HG02798 (cell line): Measurements from ENCODE around the gene ADAMTS6.
"Not testable (repeated sequence)": the region's sequence is repeated elsewhere in the genome, so short reads cannot be mapped to it uniquely, and the experiment has no call there.

Source experiments
- ATAC-seq: cut with Tn5 transposase; IDR thresholded peaks from one replicate; pipeline ENCODE4 v1.9.1; 2021; ENCODE audit warnings: mild to moderate bottlenecking; ENCODE audit not compliant: unreplicated experiment, poor library complexity

The ADAMTS6 gene

GRCh38 chr5:65481635-65482295, at the start of gene ADAMTS6:
Gene ADAMTS6, minus strand, starts transcription at chr5:65481920. Its CDS starts 8,247 bp downstream, at chr5:65473673.
- peak; percentile 90 for ATAC-seq

GRCh38 chr5:65530904-65531303, 49.2 kb upstream of the ADAMTS6 start:
- ATAC-seq: no peak

- ATAC-seq: no peak
Observed at GRCh38 chr5:65525726-65526125, 44.0 kb upstream of the ADAMTS6 start.

- ATAC-seq: no peak
Observed at GRCh38 chr5:65512170-65512937, 30.6 kb upstream of the ADAMTS6 start.

- no peak for ATAC-seq
Observed at GRCh38 chr5:65508978-65509377, 27.3 kb upstream of the ADAMTS6 start.

- no peak for ATAC-seq
Observed at GRCh38 chr5:65506961-65507360, 25.2 kb upstream of the ADAMTS6 start.

GRCh38 chr5:65489119-65489518, 7.4 kb upstream of the ADAMTS6 start:
- no peak for ATAC-seq

GRCh38 chr5:65488038-65488687, 6.4 kb upstream of the ADAMTS6 start:
- not testable (repeated sequence) for ATAC-seq

- not testable (repeated sequence) for ATAC-seq
Observed at GRCh38 chr5:65486803-65487202, 5.1 kb upstream of the ADAMTS6 start.

GRCh38 chr5:65485405-65485804, 3.7 kb upstream of the ADAMTS6 start:
- ATAC-seq: no peak

GRCh38 chr5:65483546-65484346, 2.0 kb upstream of the ADAMTS6 start:
- ATAC-seq: peak; percentile 56

GRCh38 chr5:65482736-65483545, 1.2 kb upstream of the ADAMTS6 start:
- no peak for ATAC-seq

- ATAC-seq: peak; percentile 9
Observed at GRCh38 chr5:65482296-65482735, 596 bp upstream of the ADAMTS6 start.

GRCh38 chr5:65481171-65481581, 544 bp downstream of the ADAMTS6 start:
- ATAC-seq: peak; percentile 25

GRCh38 chr5:65480306-65480865, 1.3 kb downstream of the ADAMTS6 start:
- no peak for ATAC-seq

- no peak for ATAC-seq
Observed at GRCh38 chr5:65479527-65479926, 2.2 kb downstream of the ADAMTS6 start.

- no peak for ATAC-seq
Observed at GRCh38 chr5:65478336-65478735, 3.4 kb downstream of the ADAMTS6 start.

GRCh38 chr5:65475895-65476294, 5.8 kb downstream of the ADAMTS6 start:
- ATAC-seq: no peak

GRCh38 chr5:65475336-65475735, 6.4 kb downstream of the ADAMTS6 start:
- no peak for ATAC-seq
